GM21528 (cell line): ENCODE data around the gene LMAN1L.

Experiments
- ATAC-seq: cut with Tn5 transposase; IDR thresholded peaks from one replicate; pipeline ENCODE4 v1.9.1; 2021; ENCODE audit warnings: mild to moderate bottlenecking, moderate library complexity; ENCODE audit not compliant: unreplicated experiment, low FRiP score

LMAN1L gene

GRCh38 chr15:74812533-74812932 is at the start of gene LMAN1L:
TSS of gene LMAN1L (plus strand) at chr15:74812835. CDS start at chr15:74812855, 20 bp downstream.
- no peak for ATAC-seq

GRCh38 chr15:74763416-74763815 is 49.2 kb upstream of the LMAN1L start:
- ATAC-seq: no peak

- no peak for ATAC-seq
These were observed 45.2 kb upstream of the LMAN1L start for GRCh38 chr15:74767167-74768098.

- no peak for ATAC-seq
These were observed 44.4 kb upstream of the LMAN1L start for GRCh38 chr15:74768099-74768770.

GRCh38 chr15:74768771-74769342 is 43.8 kb upstream of the LMAN1L start:
- ATAC-seq: no peak

GRCh38 chr15:74769463-74770025 is 43.1 kb upstream of the LMAN1L start:
- ATAC-seq: no peak

- no peak for ATAC-seq
These were observed 42.3 kb upstream of the LMAN1L start for GRCh38 chr15:74770211-74770903.

- ATAC-seq: no peak
These were observed 39.3 kb upstream of the LMAN1L start for GRCh38 chr15:74773329-74773728.

- no peak for ATAC-seq
These were observed 38.8 kb upstream of the LMAN1L start for GRCh38 chr15:74773731-74774252.

GRCh38 chr15:74775132-74775562 is 37.5 kb upstream of the LMAN1L start:
- ATAC-seq: no peak

- ATAC-seq: no peak
These were observed 36.7 kb upstream of the LMAN1L start for GRCh38 chr15:74775894-74776293.

- no peak for ATAC-seq
These were observed 35.5 kb upstream of the LMAN1L start for GRCh38 chr15:74776821-74777768.

- ATAC-seq: no peak
These were observed 34.7 kb upstream of the LMAN1L start for GRCh38 chr15:74777769-74778598.

GRCh38 chr15:74778599-74778970 is 34.0 kb upstream of the LMAN1L start:
- no peak for ATAC-seq

- ATAC-seq: no peak
These were observed 33.4 kb upstream of the LMAN1L start for GRCh38 chr15:74779162-74779648.

- ATAC-seq: no peak
These were observed 31.9 kb upstream of the LMAN1L start for GRCh38 chr15:74780523-74781430.
